GM21619 (cell line): ENCODE measurements around the gene PITPNB.

Experiments used
- ATAC-seq: cut with Tn5 transposase; IDR thresholded peaks from one replicate; pipeline ENCODE4 v1.9.1; 2021; ENCODE audit not compliant: unreplicated experiment

Gene PITPNB

GRCh38 chr22:27836181-27836580 is 82.9 kb downstream of the PITPNB start:
- ATAC-seq: no peak

- no peak for ATAC-seq
These were observed 83.6 kb downstream of the PITPNB start for GRCh38 chr22:27835446-27835845.

- ATAC-seq: no peak
These were observed 84.5 kb downstream of the PITPNB start for GRCh38 chr22:27834364-27835185.

- ATAC-seq: no peak
These were observed 85.3 kb downstream of the PITPNB start for GRCh38 chr22:27833803-27834202.

GRCh38 chr22:27832606-27833005 is 86.5 kb downstream of the PITPNB start:
- no peak for ATAC-seq

- no peak for ATAC-seq
These were observed 89.4 kb downstream of the PITPNB start for GRCh38 chr22:27829620-27830019.

- ATAC-seq: no peak
These were observed 91.2 kb downstream of the PITPNB start for GRCh38 chr22:27827604-27828587.

GRCh38 chr22:27825174-27825573 is 93.9 kb downstream of the PITPNB start:
- ATAC-seq: no peak

GRCh38 chr22:27823221-27823620 is 95.8 kb downstream of the PITPNB start:
- ATAC-seq: no peak

- ATAC-seq: no peak
These were observed 97.9 kb downstream of the PITPNB start for GRCh38 chr22:27820896-27821866.

- ATAC-seq: no peak
These were observed 102.5 kb downstream of the PITPNB start for GRCh38 chr22:27816552-27816951.

GRCh38 chr22:27815826-27816530 is 103.1 kb downstream of the PITPNB start:
- no peak for ATAC-seq

GRCh38 chr22:27814993-27815392 is 104.1 kb downstream of the PITPNB start:
- ATAC-seq: no peak

- ATAC-seq: no peak
These were observed 107.3 kb downstream of the PITPNB start for GRCh38 chr22:27811778-27812177.

GRCh38 chr22:27810609-27811151 is 108.4 kb downstream of the PITPNB start:
- no peak for ATAC-seq

- ATAC-seq: no peak
These were observed 109.1 kb downstream of the PITPNB start for GRCh38 chr22:27809700-27810608.

- no peak for ATAC-seq
These were observed 109.8 kb downstream of the PITPNB start for GRCh38 chr22:27809226-27809603.

GRCh38 chr22:27808451-27809225 is 110.4 kb downstream of the PITPNB start:
- ATAC-seq: no peak
